22Rv1 (cell line): ENCODE results near the gene ASPSCR1.

Experiments
- ZFX ChIP-seq: fragments of 450-650 bp; IDR thresholded peaks from 2 replicates; pipeline ENCODE4 v1.6.1; 2017; ENCODE audit warnings: antibody characterized with exemption, borderline replicate concordance
- TF ChIP-seq, protein P1 (sequence below): fragments of 450-650 bp; IDR thresholded peaks from 2 replicates; pipeline ENCODE4 v1.5.1; 2017; ENCODE audit warnings: mild to moderate bottlenecking

DNA sequence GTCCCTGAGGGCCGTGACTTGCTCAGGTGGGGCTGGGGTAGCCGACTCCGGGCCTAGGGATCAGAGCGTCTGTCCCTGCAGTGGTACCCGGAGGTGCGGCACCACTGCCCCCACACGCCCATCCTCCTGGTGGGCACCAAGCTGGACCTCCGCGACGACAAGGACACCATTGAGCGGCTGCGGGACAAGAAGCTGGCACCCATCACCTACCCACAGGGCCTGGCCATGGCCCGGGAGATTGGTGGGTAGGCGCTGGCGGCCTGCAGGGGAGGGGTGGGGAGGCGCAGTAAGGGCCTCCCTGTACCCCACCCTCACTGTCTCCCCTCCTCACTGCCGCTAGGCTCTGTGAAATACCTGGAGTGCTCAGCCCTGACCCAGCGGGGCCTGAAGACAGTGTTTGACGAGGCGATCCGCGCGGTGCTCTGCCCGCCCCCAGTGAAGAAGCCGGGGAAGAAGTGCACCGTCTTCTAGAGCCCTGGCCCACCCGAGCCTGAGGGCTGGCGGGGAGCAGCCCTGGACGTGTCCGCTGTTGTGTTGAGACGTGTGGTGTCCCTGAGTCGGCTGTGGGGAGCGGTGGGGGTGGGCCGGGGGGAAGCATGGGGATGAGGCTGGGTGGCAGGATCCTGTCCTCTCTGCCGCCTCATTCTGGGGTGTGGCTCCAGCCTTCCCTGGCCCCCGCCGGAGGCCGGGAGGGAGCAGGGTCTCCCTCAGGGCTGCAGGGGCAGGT is 56.1 kb downstream of the ASPSCR1 start:
- TF ChIP-seq, protein P1, sequence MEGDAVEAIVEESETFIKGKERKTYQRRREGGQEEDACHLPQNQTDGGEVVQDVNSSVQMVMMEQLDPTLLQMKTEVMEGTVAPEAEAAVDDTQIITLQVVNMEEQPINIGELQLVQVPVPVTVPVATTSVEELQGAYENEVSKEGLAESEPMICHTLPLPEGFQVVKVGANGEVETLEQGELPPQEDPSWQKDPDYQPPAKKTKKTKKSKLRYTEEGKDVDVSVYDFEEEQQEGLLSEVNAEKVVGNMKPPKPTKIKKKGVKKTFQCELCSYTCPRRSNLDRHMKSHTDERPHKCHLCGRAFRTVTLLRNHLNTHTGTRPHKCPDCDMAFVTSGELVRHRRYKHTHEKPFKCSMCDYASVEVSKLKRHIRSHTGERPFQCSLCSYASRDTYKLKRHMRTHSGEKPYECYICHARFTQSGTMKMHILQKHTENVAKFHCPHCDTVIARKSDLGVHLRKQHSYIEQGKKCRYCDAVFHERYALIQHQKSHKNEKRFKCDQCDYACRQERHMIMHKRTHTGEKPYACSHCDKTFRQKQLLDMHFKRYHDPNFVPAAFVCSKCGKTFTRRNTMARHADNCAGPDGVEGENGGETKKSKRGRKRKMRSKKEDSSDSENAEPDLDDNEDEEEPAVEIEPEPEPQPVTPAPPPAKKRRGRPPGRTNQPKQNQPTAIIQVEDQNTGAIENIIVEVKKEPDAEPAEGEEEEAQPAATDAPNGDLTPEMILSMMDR: no peak
- TF ChIP-seq ZFX: no peak
